DOHH2 (cell line): ENCODE measurements around the gene FRAS1.

ENCODE experiments used
- H3F3A ChIP-seq: fragments of 200-600 bp; sonication (generic), shearing (Covaris generic); 2 replicates; pipeline ENCODE4 v1.6.0; 2016; ENCODE audit warnings: antibody characterized with exemption, mild to moderate bottlenecking; ENCODE audit not compliant: control insufficient read depth, insufficient read depth
- H3K27ac ChIP-seq: fragments of 200-600 bp; sonication (generic); 2 replicates; pipeline ENCODE4 v1.5.1; 2014; ENCODE audit warnings: low read depth, mild to moderate bottlenecking, low read length, moderate library complexity
- H3K27me3 ChIP-seq: fragments of 200-600 bp; sonication (generic); 2 replicates; pipeline ENCODE4 v1.6.1; 2014; ENCODE audit warnings: mild to moderate bottlenecking, low read length, mixed read lengths; ENCODE audit not compliant: control insufficient read depth
- H3K36me3 ChIP-seq: fragments of 200-600 bp; sonication (generic); 2 replicates; pipeline ENCODE4 v1.6.1; 2014; ENCODE audit warnings: mild to moderate bottlenecking, low read length, moderate library complexity, mixed read lengths; ENCODE audit not compliant: control insufficient read depth
- H3K4me1 ChIP-seq: fragments of 200-600 bp; sonication (generic); 2 replicates; pipeline ENCODE4 v1.6.1; 2014; ENCODE audit warnings: mild to moderate bottlenecking, low read length, mixed read lengths; ENCODE audit not compliant: control insufficient read depth
- H3K4me2 ChIP-seq: fragments of 200-600 bp; sonication (generic); 2 replicates; pipeline ENCODE4 v1.6.0; 2014; ENCODE audit warnings: mild to moderate bottlenecking, low read length, moderate library complexity
- H3K4me3 ChIP-seq: fragments of 200-600 bp; sonication (generic); 2 replicates; pipeline ENCODE4 v1.5.1; 2014; ENCODE audit warnings: mild to moderate bottlenecking, low read length, mixed read lengths
- H3K79me2 ChIP-seq: fragments of 200-600 bp; sonication (generic); 2 replicates; pipeline ENCODE4 v1.6.1; 2014; ENCODE audit warnings: mild to moderate bottlenecking, low read length, mixed read lengths; ENCODE audit not compliant: control insufficient read depth
- H3K9me2 ChIP-seq: fragments of 200-600 bp; sonication (generic); replicated peaks from 2 replicates; pipeline ENCODE4 v1.6.1; 2014; ENCODE audit warnings: mild to moderate bottlenecking, low read length, mixed read lengths; ENCODE audit not compliant: control insufficient read depth
- H3K9me3 ChIP-seq: fragments of 200-600 bp; sonication (generic); 2 replicates; pipeline ENCODE4 v1.6.1; 2014; ENCODE audit warnings: antibody characterized with exemption, low read length, mixed read lengths; ENCODE audit not compliant: control insufficient read depth, insufficient read depth
- H4K20me1 ChIP-seq: fragments of 200-600 bp; sonication (generic); 2 replicates; pipeline ENCODE4 v1.6.0; 2014; ENCODE audit warnings: low read depth, mild to moderate bottlenecking, antibody characterized with exemption, low read length, moderate library complexity; ENCODE audit not compliant: control insufficient read depth, insufficient read depth
- CTCF ChIP-seq: fragments of 200-600 bp; sonication (generic); IDR thresholded peaks from one replicate; pipeline ENCODE4 v1.5.1; 2014; ENCODE audit warnings: antibody characterized with exemption, mild to moderate bottlenecking, low read depth, low read length; ENCODE audit not compliant: poor library complexity, severe bottlenecking
- EZH2phosphoT487 ChIP-seq: fragments of 200-600 bp; sonication (generic); IDR thresholded peaks from 2 replicates; pipeline ENCODE4 v1.6.1; 2017; ENCODE audit warnings: borderline replicate concordance, mild to moderate bottlenecking, antibody characterized with exemption, low read length, moderate library complexity, mixed read lengths

Gene FRAS1

GRCh38 chr4:78347527-78347926 is 290.4 kb downstream of the FRAS1 start:
- Histone ChIP-seq H3K4me3 (no peak overlapping the region), H3K36me3 (no peaks in the 10 kb centered on the region), H3K9me3 (no peaks in the 10 kb centered on the region), H3K27ac (no peak overlapping the region), H3F3A (no peaks in the 10 kb centered on the region), H3K9me2 (no peaks in the 10 kb centered on the region), H4K20me1 (no peaks in the 10 kb centered on the region), H3K4me1 (no peaks in the 10 kb centered on the region), H3K4me2 (no peak overlapping the region), H3K27me3 (no peaks in the 10 kb centered on the region), H3K79me2 (no peaks in the 10 kb centered on the region)
- TF ChIP-seq CTCF (no peak), EZH2phosphoT487 (no peak)

- Histone ChIP-seq H4K20me1 (no peaks in the 10 kb centered on the region), H3K27ac (no peak overlapping the region), H3K9me3 (no peaks in the 10 kb centered on the region), H3K4me2 (no peak overlapping the region), H3K27me3 (no peaks in the 10 kb centered on the region), H3K36me3 (no peaks in the 10 kb centered on the region), H3F3A (no peaks in the 10 kb centered on the region), H3K4me1 (no peaks in the 10 kb centered on the region), H3K9me2 (no peaks in the 10 kb centered on the region), H3K79me2 (no peaks in the 10 kb centered on the region), H3K4me3 (no peak overlapping the region)
- TF ChIP-seq EZH2phosphoT487 (no peak), CTCF (no peak)
These were observed 296.8 kb downstream of the FRAS1 start for GRCh38 chr4:78353921-78354320.

DNA sequence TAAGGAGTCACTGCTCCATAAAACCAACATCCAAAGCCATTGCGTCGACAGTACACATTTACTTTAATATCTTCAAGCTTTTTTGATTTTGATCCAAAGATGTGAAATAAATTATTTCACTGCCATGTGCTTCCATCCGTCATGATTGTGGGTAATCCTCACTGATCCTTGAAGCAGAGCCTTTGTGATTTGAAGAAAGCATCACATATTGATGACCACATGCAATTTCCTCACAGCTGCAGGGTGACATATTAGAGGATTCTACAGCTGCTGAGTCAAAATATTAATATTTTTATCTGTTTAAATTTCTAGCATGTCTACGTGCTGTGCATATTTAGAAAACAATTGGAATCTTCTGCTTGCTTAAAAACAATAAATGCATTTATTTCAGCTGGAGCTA is 297.7 kb downstream of the FRAS1 start:
- Histone ChIP-seq H4K20me1 (no peaks in the 10 kb centered on the region), H3F3A (no peaks in the 10 kb centered on the region), H3K4me1 (no peaks in the 10 kb centered on the region), H3K27me3 (no peaks in the 10 kb centered on the region), H3K36me3 (no peaks in the 10 kb centered on the region), H3K27ac (no peak overlapping the region), H3K4me2 (no peak overlapping the region), H3K9me2 (no peaks in the 10 kb centered on the region), H3K4me3 (no peak overlapping the region), H3K9me3 (no peaks in the 10 kb centered on the region), H3K79me2 (no peaks in the 10 kb centered on the region)
- TF ChIP-seq EZH2phosphoT487 (no peak), CTCF (no peak)

DNA sequence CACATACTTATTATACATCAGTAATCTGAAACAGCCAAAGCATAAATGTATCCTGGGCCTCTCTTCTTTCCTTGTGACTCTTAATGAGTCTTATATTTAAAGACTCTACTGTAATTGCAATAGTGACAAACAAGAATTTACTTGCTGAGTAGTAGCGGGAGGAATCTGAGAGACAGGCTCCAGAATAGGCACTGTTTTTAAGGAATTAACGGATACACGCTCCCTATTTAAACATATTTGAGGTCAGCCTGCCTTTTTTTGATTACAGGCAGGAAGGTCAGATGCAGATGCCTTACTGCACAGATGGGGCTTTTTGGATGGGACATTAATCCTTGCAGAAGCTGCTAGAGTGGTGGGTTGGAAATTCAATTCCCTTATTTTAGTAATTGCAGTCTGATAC is 298.2 kb downstream of the FRAS1 start:
- no peaks in the 10 kb centered on the region for H3K79me2 ChIP-seq
- no peaks in the 10 kb centered on the region for H3K4me1 ChIP-seq
- H3K36me3 ChIP-seq, result no peaks in the 10 kb centered on the region
- H4K20me1 ChIP-seq, result no peaks in the 10 kb centered on the region
- no peaks in the 10 kb centered on the region for H3K9me2 ChIP-seq
- H3K27me3 ChIP-seq, result no peaks in the 10 kb centered on the region
- TF ChIP-seq EZH2phosphoT487, result no peak
- no peak for TF ChIP-seq CTCF
- no peaks in the 10 kb centered on the region for H3F3A ChIP-seq
- H3K4me3 ChIP-seq, result no peak overlapping the region
- H3K9me3 ChIP-seq, result no peaks in the 10 kb centered on the region
- H3K27ac ChIP-seq, result no peak overlapping the region
- H3K4me2 ChIP-seq, result no peak overlapping the region
